Mucosa of stomach (tissue), 1 donor: Measurements from ENCODE around the gene RBM47.
A peak's percentile ranks its signal among the peaks of the same experiment; 100 is the strongest.
"Not testable (repeated sequence)": the region's sequence is repeated elsewhere in the genome, so short reads cannot be mapped to it uniquely, and the experiment has no call there.

ENCODE experiments used
- H3K27me3 ChIP-seq: one replicate; pipeline ENCODE4 v1.7.0; 2013; ENCODE audit warnings: mild to moderate bottlenecking, low read length; ENCODE audit not compliant: control insufficient read depth, insufficient read depth
- H3K36me3 ChIP-seq: one replicate; pipeline ENCODE4 v1.7.0; 2013; ENCODE audit warnings: low read length; ENCODE audit not compliant: control insufficient read depth, insufficient read depth
- H3K4me1 ChIP-seq: one replicate; pipeline ENCODE4 v1.7.0; 2013; ENCODE audit warnings: mild to moderate bottlenecking, low read length; ENCODE audit not compliant: control insufficient read depth, insufficient read depth
- H3K4me3 ChIP-seq: one replicate; pipeline ENCODE4 v1.7.0; 2013; ENCODE audit warnings: low read length
- H3K9ac ChIP-seq: one replicate; pipeline ENCODE4 v1.7.0; 2013; ENCODE audit warnings: mild to moderate bottlenecking, low read length, moderate library complexity
- H3K9me3 ChIP-seq: one replicate; pipeline ENCODE4 v1.7.0; 2013; ENCODE audit warnings: mild to moderate bottlenecking, low read length, moderate library complexity; ENCODE audit not compliant: control insufficient read depth
- donor health status: Pancreatic carcinoma.

RBM47 gene

DNA sequence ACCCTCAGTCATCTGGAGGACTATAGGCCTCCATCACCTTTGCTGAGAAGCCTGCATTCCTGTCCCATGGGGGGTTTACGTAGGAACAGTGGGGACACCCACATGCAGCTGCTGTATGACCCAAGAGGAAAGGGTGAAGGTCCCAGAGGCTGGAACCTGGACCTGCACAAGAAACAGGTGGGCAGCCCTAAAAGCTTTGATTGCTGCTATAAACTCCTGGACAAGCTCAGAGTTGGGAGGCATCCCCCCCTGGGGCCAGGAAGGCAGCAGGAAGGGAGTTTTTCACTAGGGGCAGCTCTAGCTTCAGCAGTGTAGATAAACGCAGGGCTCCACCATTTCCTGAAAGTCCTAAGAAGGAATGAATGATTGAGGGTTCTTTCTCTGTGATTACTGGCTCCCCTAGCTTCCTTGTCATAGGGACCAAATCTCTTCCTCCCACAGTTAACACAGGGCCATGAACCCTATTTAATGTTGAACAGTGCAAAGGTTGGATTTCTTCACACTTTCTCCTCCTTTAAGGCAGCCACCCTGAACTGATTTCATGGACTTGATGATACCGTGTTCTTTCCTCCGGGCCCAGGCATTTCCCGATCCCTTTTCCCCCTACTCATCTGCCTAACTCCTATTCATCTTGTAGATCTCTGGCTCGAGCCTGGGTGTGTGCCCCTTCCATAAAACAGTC is 210.3 kb downstream of the RBM47 start:
- Histone ChIP-seq H3K4me1 (peaks cover 33% of the 10 kb centered on the region), H3K9ac (no peak overlapping the region), H3K4me3 (no peak overlapping the region), H3K9me3 (no peaks in the 10 kb centered on the region), H3K36me3 (no peaks in the 10 kb centered on the region), H3K27me3 (no peaks in the 10 kb centered on the region)

DNA sequence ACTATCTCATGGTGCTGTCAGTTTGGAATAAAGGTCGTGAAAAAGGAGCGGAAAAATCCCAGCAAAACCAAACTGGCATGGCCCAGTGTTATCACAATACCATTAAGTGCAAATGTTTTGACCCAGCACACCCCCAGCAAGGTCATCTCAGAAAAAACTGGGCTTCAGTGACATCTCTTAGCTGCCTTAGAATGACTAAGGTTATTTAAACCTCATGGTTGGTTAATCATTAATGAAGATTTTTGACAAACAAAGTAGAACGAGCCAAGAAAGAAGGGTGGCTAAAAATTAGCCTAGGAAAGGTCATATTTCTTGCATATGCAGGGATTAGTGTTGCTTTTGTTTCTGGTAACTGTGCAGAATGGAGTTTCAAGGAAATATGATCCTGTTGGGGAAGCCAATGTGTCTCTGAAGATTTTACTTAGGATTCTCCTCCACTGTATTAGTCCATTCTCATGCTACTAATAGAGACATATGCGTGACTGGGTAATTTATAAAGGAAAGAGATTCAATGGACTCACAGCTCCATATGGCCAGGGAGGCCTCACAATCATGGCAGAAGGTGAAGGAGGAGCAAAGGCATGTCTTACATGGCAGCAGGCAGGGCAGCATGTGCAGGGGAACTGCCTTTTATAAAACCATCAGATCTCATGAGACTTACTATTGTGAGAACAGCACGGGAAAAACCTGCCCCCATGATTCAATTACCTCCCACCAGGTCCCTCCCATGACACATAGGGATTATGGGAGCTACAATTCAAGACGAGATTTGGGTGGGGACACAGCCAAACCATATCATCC is 211.0 kb downstream of the RBM47 start:
- H3K9me3 ChIP-seq: no peaks in the 10 kb centered on the region
- H3K4me1 ChIP-seq: peaks cover 32% of the 10 kb centered on the region
- no peaks in the 10 kb centered on the region for H3K27me3 ChIP-seq
- no peaks in the 10 kb centered on the region for H3K36me3 ChIP-seq
- no peak overlapping the region for H3K4me3 ChIP-seq
- H3K9ac ChIP-seq: no peak overlapping the region

DNA sequence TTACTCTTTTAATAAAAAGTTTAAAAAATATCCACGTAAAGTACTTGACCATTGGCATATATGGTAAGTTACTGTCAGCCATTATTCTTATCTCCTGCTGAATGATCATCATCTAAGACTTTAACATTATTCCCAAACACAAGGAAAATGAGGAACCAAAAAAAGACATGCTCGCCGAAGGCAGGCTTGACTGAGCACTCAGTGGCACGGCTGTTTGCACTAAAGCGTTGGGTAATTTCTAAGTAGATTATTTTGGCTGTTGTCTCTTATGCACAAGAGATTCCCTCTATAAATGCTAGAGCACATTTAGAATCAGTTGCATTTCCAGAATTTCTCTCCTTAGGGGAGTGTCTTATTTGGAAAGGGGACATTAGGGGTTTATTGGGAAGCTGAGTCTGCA is 211.7 kb downstream of the RBM47 start:
- H3K9ac ChIP-seq: no peak overlapping the region
- H3K4me3 ChIP-seq: no peak overlapping the region
- no peaks in the 10 kb centered on the region for H3K27me3 ChIP-seq
- H3K4me1 ChIP-seq: peaks cover 32% of the 10 kb centered on the region
- H3K9me3 ChIP-seq: no peaks in the 10 kb centered on the region
- H3K36me3 ChIP-seq: no peaks in the 10 kb centered on the region

DNA sequence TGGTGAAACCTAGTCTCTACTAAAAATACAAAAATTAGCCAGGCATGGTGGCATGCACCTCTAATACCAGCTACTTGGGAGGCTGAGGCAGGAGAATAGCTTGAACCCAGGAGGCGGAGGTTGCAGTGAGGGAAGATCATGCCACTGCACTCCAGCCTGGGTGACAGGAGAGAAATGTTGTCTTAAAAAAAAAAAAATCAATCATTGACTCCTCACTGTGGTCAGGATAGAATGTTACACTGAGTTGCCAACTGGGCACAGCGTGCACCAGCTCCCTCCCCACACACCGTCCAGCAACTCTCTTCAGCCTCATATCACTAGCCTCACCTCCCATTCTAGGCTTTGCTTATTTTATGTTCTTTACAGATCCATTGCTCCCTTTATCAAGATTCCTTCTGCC is 215.0 kb downstream of the RBM47 start:
- Histone ChIP-seq H3K4me1 (peaks cover 19% of the 10 kb centered on the region), H3K9me3 (no peaks in the 10 kb centered on the region), H3K27me3 (no peaks in the 10 kb centered on the region), H3K36me3 (no peaks in the 10 kb centered on the region), H3K4me3 (no peak overlapping the region), H3K9ac (no peak overlapping the region)

DNA sequence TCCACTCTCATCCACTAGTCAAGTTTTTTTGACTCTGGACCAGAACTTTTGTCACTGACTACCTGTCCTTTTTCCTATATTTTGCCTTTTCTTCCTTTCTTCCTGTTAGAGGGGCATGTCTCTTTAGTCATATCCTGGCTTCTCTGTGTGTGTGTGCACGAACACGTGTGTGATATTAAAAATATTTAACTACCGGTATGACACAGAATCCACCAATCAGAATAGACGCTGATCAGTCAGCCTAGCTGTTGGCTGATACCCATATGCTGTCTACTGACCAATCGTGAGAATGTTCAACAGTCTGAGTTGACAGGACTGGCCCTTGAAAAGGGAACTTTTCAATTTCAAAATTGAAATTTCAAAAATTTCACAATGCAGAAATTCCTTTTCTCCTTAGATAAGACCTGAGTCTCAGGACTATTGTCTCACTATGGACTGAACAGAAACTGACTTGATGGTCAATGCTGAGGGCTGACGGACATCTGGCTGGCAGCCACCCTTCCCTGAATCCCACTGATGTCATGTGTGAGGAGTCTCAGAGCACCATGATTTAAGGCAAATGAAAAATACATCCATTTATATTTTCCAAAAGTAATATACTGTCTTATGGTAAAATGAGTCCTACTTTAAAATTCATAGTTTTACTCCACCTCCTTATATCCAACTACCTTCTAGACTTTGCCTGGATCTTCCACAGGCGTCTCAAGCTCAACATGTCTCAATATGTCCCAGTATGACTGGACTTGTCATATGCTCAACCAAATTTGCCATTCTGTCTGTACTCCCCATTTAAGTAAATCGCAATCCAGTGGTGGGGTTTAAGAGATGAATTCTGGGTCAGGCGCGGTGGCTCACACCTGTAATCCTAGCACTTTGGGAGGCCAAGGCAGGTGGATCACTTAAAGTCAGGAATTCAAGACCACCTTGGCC is 216.5 kb downstream of the RBM47 start:
- H3K9me3 ChIP-seq: no peaks in the 10 kb centered on the region
- H3K27me3 ChIP-seq: no peaks in the 10 kb centered on the region
- H3K4me1 ChIP-seq: peaks cover 3% of the 10 kb centered on the region
- H3K36me3 ChIP-seq: no peaks in the 10 kb centered on the region
- no peak overlapping the region for H3K9ac ChIP-seq
- H3K4me3 ChIP-seq: no peak overlapping the region

DNA sequence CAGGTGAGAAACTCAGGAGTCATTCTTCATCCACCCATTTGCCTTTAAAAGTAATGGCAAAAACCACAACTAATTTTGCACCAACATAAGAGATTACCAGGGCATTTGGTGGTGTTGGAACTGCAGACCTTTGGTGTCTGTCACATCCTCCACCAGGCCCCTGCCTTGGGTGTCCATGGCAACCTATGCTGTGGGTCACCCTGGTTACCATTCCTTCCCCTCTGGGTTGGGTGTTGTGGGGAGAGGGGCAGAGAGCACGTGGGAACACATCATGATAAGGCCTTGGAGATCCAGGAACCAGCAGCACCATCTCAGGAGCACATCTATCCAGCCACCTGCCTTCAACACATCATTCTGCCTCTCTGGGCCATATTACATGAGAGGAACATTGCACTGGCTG is 217.3 kb downstream of the RBM47 start:
- Histone ChIP-seq H3K4me3 (no peak overlapping the region), H3K9me3 (no peaks in the 10 kb centered on the region), H3K27me3 (no peaks in the 10 kb centered on the region), H3K9ac (no peak overlapping the region), H3K4me1 (no peaks in the 10 kb centered on the region), H3K36me3 (no peaks in the 10 kb centered on the region)

DNA sequence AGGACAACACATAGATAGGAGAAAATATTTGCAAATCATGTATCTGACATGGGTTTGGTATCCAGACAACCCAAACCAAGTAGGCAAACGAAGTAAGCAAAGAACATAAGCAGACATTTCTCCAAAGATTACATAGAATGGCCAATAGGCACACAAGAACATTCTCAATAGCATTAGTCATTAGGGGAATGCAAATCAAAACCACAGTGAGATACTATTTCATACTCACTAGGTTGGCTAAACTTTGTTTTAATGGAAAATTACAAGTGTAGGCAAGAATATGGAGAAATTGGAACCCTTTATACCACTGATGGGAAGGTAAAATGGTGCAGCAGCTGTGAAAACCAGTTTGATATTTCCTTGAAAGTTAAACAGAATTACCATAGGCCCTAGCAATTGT is 219.8 kb downstream of the RBM47 start:
- Histone ChIP-seq H3K4me3 (no peak overlapping the region), H3K9ac (no peak overlapping the region), H3K9me3 (no peaks in the 10 kb centered on the region), H3K27me3 (no peaks in the 10 kb centered on the region), H3K36me3 (no peaks in the 10 kb centered on the region), H3K4me1 (peaks cover 7% of the 10 kb centered on the region)

DNA sequence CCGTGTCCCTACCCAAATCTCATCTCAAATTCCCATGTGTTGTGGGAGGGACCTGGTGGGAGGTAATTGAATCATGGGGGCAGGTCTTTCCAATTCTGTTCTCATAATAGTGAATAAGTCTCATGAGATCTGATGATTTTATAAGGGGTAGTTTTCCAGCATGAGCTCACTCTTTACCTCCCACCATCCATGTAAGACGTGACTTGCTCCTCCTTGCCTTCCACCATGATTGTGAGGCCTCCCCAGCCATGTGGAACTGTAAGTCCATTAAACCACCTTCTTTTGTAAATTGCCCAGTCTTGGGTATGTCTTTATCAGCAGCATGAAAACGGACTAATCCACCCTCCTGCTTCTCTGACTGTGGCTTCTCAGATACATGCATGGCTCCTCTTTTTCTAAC is 222.2 kb downstream of the RBM47 start:
- H3K4me3 ChIP-seq, H3K27me3 ChIP-seq, H3K9ac ChIP-seq, H3K9me3 ChIP-seq, H3K36me3 ChIP-seq: not testable (repeated sequence)
- peaks cover 29% of the 10 kb centered on the region for H3K4me1 ChIP-seq

DNA sequence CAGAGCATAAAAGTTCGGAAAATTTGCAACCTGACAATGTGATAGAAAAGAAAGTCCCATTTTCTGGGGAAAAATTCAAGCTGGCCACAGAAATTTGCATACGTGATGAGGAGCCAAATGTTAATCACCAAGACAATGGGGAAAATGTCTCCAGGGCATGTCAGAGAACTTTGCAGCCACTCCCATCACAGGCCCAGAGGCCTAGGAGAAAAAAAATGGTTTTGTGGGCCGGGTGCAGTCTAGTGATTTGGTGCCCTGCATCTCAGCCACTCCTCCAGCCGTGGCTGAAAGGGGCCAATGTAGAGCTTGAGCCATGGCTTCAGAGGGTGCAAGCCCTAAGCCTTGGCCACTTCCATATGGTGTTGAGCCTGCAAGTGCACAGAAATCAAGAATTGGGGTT is 223.3 kb downstream of the RBM47 start:
- H3K4me3 ChIP-seq: no peak overlapping the region
- no peaks in the 10 kb centered on the region for H3K9me3 ChIP-seq
- peaks cover 29% of the 10 kb centered on the region for H3K4me1 ChIP-seq

DNA sequence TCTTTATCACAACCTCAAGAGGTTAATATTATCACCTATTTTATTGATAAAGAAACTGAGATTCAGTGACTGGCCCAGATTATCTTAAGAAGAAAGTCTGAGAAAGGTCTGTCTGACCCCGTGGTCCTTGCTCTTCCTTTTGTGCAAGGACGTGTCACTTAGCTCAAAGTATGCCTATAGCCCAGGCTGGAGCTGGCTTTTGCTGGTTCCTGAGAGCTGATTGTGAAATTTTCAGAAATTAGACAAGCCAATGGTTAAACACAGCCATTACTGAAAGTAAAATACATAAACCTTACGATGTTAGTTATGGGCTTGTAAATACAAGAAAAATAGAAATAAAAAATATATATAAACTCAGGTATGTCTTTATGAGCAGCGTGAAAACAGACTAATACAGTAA is 224.5 kb downstream of the RBM47 start:
- no peaks in the 10 kb centered on the region for H3K9me3 ChIP-seq
- H3K4me3 ChIP-seq: no peak overlapping the region
- peaks cover 29% of the 10 kb centered on the region for H3K4me1 ChIP-seq
- H3K36me3 ChIP-seq: no peaks in the 10 kb centered on the region
- no peaks in the 10 kb centered on the region for H3K27me3 ChIP-seq
- peak overlapping the region; percentile 48 for H3K9ac ChIP-seq

More for the DNA sequence above, 223.3 kb downstream of the RBM47 start:
- no peak overlapping the region for H3K9ac ChIP-seq
- no peaks in the 10 kb centered on the region for H3K36me3 ChIP-seq
- H3K27me3 ChIP-seq: no peaks in the 10 kb centered on the region

DNA sequence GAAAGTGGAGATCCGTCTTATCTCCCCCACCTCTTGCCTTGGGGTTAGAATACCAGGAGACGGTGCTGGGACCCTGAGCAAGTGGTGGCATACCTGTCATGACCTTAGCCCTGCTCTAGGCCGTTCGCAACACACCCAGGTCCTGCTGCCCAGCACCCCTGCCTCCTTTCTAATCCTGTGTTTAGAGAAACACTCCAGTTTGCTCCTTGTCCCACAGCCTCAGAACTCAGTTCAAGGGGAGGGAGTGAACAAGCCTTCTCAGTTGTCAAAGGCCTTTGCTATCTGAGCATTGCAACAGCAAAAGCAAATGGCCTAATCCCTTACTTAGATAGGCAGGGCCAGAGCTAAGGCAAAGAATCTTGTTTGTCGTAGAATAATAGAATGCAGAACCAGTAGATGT is 226.6 kb downstream of the RBM47 start:
- no peaks in the 10 kb centered on the region for H3K36me3 ChIP-seq
- H3K9me3 ChIP-seq: no peaks in the 10 kb centered on the region
- H3K4me1 ChIP-seq: peaks cover 37% of the 10 kb centered on the region
- H3K9ac ChIP-seq: peak overlapping the region; percentile 2
- H3K27me3 ChIP-seq: no peaks in the 10 kb centered on the region
- H3K4me3 ChIP-seq: no peak overlapping the region

DNA sequence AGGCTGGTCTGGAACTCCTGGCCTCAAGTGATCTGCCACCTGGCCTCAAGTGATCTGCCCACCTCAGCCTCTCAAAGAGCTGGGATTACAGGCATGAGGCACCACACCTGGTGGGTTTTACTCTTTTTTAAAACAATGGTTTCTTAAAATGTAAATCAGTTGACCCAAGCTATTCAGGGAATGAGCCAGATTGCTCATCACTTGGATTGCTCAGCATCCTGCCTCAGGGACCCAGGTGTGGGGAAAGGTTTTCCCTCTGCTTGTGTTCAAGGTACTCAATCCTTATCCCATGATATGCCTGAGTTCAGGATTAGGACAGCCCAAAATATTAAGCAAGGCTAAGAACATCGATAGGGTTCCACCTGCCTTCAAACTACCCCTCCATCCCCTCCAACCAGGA is 227.1 kb downstream of the RBM47 start:
- H3K4me1 ChIP-seq: peaks cover 37% of the 10 kb centered on the region
- no peak overlapping the region for H3K9ac ChIP-seq
- H3K36me3 ChIP-seq: no peaks in the 10 kb centered on the region
- H3K27me3 ChIP-seq: no peaks in the 10 kb centered on the region
- H3K9me3 ChIP-seq: no peaks in the 10 kb centered on the region
- H3K4me3 ChIP-seq: no peak overlapping the region
